ENCODE measurements around the gene FBLN5. TPM values are rescaled to one million over a fixed set of nuclear protein-coding genes. Genes with fewer than 3 reads are reported as not detected.

FBLN5 gene
- total and polyA plus RNA-seq, 4 donors: 3.9 to 21.8 (median 14.8) TPM

DNA sequence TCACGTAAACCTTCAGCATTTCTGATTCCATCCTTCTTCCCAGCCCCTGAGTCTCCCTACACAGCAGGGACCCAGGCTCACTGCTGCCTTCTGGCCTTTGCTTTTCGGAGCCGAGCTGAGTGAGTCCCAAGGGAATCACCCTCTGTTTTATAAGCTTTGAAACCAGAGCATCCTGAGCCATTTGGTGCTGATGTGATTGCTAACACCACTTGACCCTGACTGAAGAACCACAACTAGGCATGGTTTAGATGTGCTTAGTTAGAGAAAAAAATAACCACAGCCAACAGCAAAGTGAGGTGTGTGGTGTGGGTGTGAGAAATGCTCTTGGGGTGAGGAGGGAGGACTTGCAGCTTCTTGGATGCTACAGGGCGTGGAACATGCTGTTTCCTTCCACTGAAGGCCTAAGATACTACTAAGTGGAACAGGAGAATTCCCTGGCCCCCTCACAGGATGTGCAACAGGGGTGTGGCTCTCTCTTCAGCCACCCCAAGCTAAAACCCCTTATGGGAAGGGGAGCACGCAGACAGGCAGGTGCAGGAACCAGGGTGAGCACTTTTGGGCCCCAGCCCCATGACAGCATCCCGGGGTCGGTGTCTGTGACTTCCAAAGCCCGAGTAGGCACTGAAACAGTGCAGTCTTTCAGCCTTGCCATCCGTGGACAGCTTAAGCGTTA is 80.0 kb downstream of the FBLN5 start, which contains the start of gene TC2N:
TSS of gene TC2N (minus strand) at position 221 of the 673 bp plus-strand sequence. CDS start 53,767 bp downstream, outside the sequence.
- Histone ChIP-seq H3K27ac (ENCODE audit: low read depth in 1 of 2, low read length in 2 of 2) (peak within 1 kb of the TSS in 1 of 2 donors; percentile 33), H3K9ac (ENCODE audit: low read depth in 1 of 2, low read length in 2 of 2) (peak within 1 kb of the TSS in 1 of 2 donors; percentile 9), H3K4me3 (ENCODE audit: low read depth in 1 of 3, low read length in 3 of 3) (no peak within 1 kb of the TSS), H3K9me3 (ENCODE audit: control insufficient read depth in 4 of 4, low read length in 3 of 4) (no peaks in the 10 kb centered on the region), H3K27me3 (ENCODE audit: control insufficient read depth in 4 of 4, insufficient read depth in 4 of 4, low read length in 3 of 4) (no peaks in the 10 kb centered on the region), H3K4me1 (ENCODE audit: control insufficient read depth in 4 of 4, insufficient read depth in 4 of 4, low read length in 3 of 4) (peaks cover under 1 to 20% (median 13%) of the 10 kb centered on the region in 4 donors), H3K36me3 (ENCODE audit: control insufficient read depth in 4 of 4, insufficient read depth in 3 of 4, low read depth in 1 of 4, low read length in 3 of 4) (no peaks in the 10 kb centered on the region)
- TF ChIP-seq, protein P1, sequence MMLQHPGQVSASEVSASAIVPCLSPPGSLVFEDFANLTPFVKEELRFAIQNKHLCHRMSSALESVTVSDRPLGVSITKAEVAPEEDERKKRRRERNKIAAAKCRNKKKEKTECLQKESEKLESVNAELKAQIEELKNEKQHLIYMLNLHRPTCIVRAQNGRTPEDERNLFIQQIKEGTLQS (IDR thresholded peaks at IDR 0.05): no peak
- TF ChIP-seq, protein P2, sequence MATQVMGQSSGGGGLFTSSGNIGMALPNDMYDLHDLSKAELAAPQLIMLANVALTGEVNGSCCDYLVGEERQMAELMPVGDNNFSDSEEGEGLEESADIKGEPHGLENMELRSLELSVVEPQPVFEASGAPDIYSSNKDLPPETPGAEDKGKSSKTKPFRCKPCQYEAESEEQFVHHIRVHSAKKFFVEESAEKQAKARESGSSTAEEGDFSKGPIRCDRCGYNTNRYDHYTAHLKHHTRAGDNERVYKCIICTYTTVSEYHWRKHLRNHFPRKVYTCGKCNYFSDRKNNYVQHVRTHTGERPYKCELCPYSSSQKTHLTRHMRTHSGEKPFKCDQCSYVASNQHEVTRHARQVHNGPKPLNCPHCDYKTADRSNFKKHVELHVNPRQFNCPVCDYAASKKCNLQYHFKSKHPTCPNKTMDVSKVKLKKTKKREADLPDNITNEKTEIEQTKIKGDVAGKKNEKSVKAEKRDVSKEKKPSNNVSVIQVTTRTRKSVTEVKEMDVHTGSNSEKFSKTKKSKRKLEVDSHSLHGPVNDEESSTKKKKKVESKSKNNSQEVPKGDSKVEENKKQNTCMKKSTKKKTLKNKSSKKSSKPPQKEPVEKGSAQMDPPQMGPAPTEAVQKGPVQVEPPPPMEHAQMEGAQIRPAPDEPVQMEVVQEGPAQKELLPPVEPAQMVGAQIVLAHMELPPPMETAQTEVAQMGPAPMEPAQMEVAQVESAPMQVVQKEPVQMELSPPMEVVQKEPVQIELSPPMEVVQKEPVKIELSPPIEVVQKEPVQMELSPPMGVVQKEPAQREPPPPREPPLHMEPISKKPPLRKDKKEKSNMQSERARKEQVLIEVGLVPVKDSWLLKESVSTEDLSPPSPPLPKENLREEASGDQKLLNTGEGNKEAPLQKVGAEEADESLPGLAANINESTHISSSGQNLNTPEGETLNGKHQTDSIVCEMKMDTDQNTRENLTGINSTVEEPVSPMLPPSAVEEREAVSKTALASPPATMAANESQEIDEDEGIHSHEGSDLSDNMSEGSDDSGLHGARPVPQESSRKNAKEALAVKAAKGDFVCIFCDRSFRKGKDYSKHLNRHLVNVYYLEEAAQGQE (IDR thresholded peaks at IDR 0.05): no peak
- TF ChIP-seq FOXA2 (IDR thresholded peaks at IDR 0.05) (no peak), HNF4G (IDR thresholded peaks at IDR 0.05) (no peak), FOXA1 (IDR thresholded peaks at IDR 0.05) (no peak), GABPA (IDR thresholded peaks at IDR 0.05 in 1 of 2, conservative IDR thresholded peaks at IDR 0.05 in 1 of 2) (no peak), YY1 (IDR thresholded peaks at IDR 0.05) (no peak), HNF4A (conservative IDR thresholded peaks at IDR 0.05) (no peak), SP1 (IDR thresholded peaks at IDR 0.05) (no peak), CTCF (IDR thresholded peaks at IDR 0.05; ENCODE audit: low read depth, low read length, missing input control) (no peak), EGR1 (IDR thresholded peaks at IDR 0.05; ENCODE audit: low read depth in 2 of 2) (no peak), RXRA (IDR thresholded peaks at IDR 0.05) (no peak), JUND (IDR thresholded peaks at IDR 0.05) (no peak), RAD21 (IDR thresholded peaks at IDR 0.05) (no peak)
- TF ChIP-seq, protein P3, sequence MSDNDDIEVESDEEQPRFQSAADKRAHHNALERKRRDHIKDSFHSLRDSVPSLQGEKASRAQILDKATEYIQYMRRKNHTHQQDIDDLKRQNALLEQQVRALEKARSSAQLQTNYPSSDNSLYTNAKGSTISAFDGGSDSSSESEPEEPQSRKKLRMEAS (IDR thresholded peaks at IDR 0.05): no peak
- 88% methylated on average over 10 of the region's 10 CpGs for WGBS
- no peak for DNase-seq (ENCODE audit: low spot score)

DNA sequence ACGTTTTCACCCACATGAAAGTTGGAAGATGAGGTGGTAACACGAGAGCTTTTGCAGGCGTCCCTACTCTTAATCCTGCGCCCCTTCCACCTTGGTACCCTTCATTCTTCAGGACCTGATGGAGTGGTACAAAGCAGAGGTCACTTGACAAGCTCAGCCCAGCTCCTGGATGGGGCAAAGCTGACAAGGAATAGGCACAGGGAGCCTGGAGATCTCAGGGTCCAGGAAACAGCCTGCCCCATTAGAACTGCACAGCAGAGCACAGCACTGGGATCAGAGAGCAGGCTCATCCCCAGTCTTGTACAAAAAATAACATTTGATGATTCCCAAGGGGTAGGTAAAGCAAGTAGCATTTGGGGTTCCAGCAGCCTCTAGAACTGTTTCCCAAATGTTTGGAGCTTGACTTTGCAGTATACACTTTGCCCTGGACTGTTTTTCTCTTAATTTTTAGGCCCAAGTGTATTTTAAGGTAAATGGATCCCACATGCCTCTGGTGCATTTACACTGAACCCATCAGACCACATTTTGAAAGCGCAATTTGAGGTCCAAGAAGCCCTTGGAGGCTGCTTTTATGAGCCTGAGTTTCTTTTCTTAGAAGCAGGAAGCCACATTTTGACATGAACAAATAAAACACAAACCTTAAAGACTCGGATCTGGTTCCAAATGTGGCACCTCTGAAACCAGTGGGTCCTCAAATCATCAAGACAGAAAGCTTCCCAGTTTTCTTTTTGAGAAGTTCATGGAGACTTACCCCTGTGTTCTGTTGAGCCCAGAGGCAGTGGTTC is 80.8 kb downstream of the FBLN5 start:
- Histone ChIP-seq H3K4me3 (ENCODE audit: low read depth in 1 of 3, low read length in 3 of 3) (no peak overlapping the region), H3K4me1 (ENCODE audit: control insufficient read depth in 4 of 4, insufficient read depth in 4 of 4, low read length in 3 of 4) (peaks cover 0 to 14% (median 7%) of the 10 kb centered on the region in 4 donors)
- WGBS: 80% methylated on average over 6 of the region's 6 CpGs

More for the DNA sequence above, 80.8 kb downstream of the FBLN5 start:
- no peak for DNase-seq (ENCODE audit: low spot score)
- Histone ChIP-seq H3K27me3 (ENCODE audit: control insufficient read depth in 4 of 4, insufficient read depth in 4 of 4, low read length in 3 of 4) (no peaks in the 10 kb centered on the region), H3K27ac (ENCODE audit: low read depth in 1 of 2, low read length in 2 of 2) (no peak overlapping the region), H3K9ac (ENCODE audit: low read depth in 1 of 2, low read length in 2 of 2) (peak overlapping the region in 1 of 2 donors; percentile 9), H3K36me3 (ENCODE audit: control insufficient read depth in 4 of 4, insufficient read depth in 3 of 4, low read depth in 1 of 4, low read length in 3 of 4) (no peaks in the 10 kb centered on the region), H3K9me3 (ENCODE audit: control insufficient read depth in 4 of 4, low read length in 3 of 4) (no peaks in the 10 kb centered on the region)
- TF ChIP-seq HNF4A (conservative IDR thresholded peaks at IDR 0.05) (no peak), YY1 (IDR thresholded peaks at IDR 0.05) (no peak), FOXA2 (IDR thresholded peaks at IDR 0.05) (no peak), HNF4G (IDR thresholded peaks at IDR 0.05) (no peak), RXRA (IDR thresholded peaks at IDR 0.05) (no peak), TAF1 (conservative IDR thresholded peaks at IDR 0.05) (no peak), JUND (IDR thresholded peaks at IDR 0.05) (no peak), NR2F2 (IDR thresholded peaks at IDR 0.05) (no peak)

All from liver (tissue), 9 donors.